ENCODE results near the gene SRMS.

Gene SRMS

GRCh38 chr20:63500902-63501817 is 46.4 kb downstream of the SRMS start:
- H3K4me1 ChIP-seq (ENCODE audit: insufficient read depth, low read length, poor library complexity, severe bottlenecking): no peaks in the 10 kb centered on the region

GRCh38 chr20:63500151-63500901 is 47.2 kb downstream of the SRMS start:
- Histone ChIP-seq H3K27me3 (ENCODE audit: insufficient read depth, low read length, poor library complexity, severe bottlenecking) (no peaks in the 10 kb centered on the region), H4K20me1 (ENCODE audit: insufficient read depth, low read length, poor library complexity, severe bottlenecking) (no peaks in the 10 kb centered on the region), H3K4me2 (ENCODE audit: low read depth, low read length, poor library complexity, severe bottlenecking) (no peak overlapping the region), H3K4me3 (ENCODE audit: low read length, poor library complexity, severe bottlenecking) (no peak overlapping the region), H3K9ac (ENCODE audit: low read depth, low read length, poor library complexity, severe bottlenecking) (no peak overlapping the region), H3K9me3 (ENCODE audit: insufficient read depth, low read depth, low read length) (no peaks in the 10 kb centered on the region; the same call in 1 of the 2 replicates), H3K4me1 (ENCODE audit: insufficient read depth, low read length, poor library complexity, severe bottlenecking) (no peaks in the 10 kb centered on the region), H3K79me2 (ENCODE audit: insufficient read depth, low read length) (no peaks in the 10 kb centered on the region), H3K9me2 (replicated peaks; ENCODE audit: low read depth, low read length) (no peaks in the 10 kb centered on the region), H2AFZ (ENCODE audit: low read length) (no peak overlapping the region), H3K36me3 (ENCODE audit: insufficient read depth, low read length) (no peaks in the 10 kb centered on the region), H3F3A (ENCODE audit: low read depth) (no peaks in the 10 kb centered on the region)
- TF ChIP-seq EZH2phosphoT487 (IDR thresholded peaks at IDR 0.05; ENCODE audit: borderline replicate concordance): no peak
- TF ChIP-seq CTCF (conservative IDR thresholded peaks at IDR 0.05; ENCODE audit: low read length): no peak

More at GRCh38 chr20:63500902-63501817, 46.4 kb downstream of the SRMS start:
- no peaks in the 10 kb centered on the region for H3K79me2 ChIP-seq (ENCODE audit: insufficient read depth, low read length)
- H3K27me3 ChIP-seq (ENCODE audit: insufficient read depth, low read length, poor library complexity, severe bottlenecking): no peaks in the 10 kb centered on the region
- H3K9me3 ChIP-seq (ENCODE audit: insufficient read depth, low read depth, low read length): no peaks in the 10 kb centered on the region; the same call in 1 of the 2 replicates
- no peak overlapping the region for H3K4me2 ChIP-seq (ENCODE audit: low read depth, low read length, poor library complexity, severe bottlenecking)
- H4K20me1 ChIP-seq (ENCODE audit: insufficient read depth, low read length, poor library complexity, severe bottlenecking): no peaks in the 10 kb centered on the region
- H3F3A ChIP-seq (ENCODE audit: low read depth): no peaks in the 10 kb centered on the region
- no peak overlapping the region for H2AFZ ChIP-seq (ENCODE audit: low read length)
- no peaks in the 10 kb centered on the region for H3K9me2 ChIP-seq (replicated peaks; ENCODE audit: low read depth, low read length)
- TF ChIP-seq CTCF (conservative IDR thresholded peaks at IDR 0.05; ENCODE audit: low read length): no peak
- TF ChIP-seq EZH2phosphoT487 (IDR thresholded peaks at IDR 0.05; ENCODE audit: borderline replicate concordance): no peak
- H3K36me3 ChIP-seq (ENCODE audit: insufficient read depth, low read length): no peaks in the 10 kb centered on the region
- no peak overlapping the region for H3K9ac ChIP-seq (ENCODE audit: low read depth, low read length, poor library complexity, severe bottlenecking)
- H3K4me3 ChIP-seq (ENCODE audit: low read length, poor library complexity, severe bottlenecking): no peak overlapping the region

- H3K27me3 ChIP-seq (ENCODE audit: insufficient read depth, low read length, poor library complexity, severe bottlenecking): no peaks in the 10 kb centered on the region
- H2AFZ ChIP-seq (ENCODE audit: low read length): no peak overlapping the region
- TF ChIP-seq EZH2phosphoT487 (IDR thresholded peaks at IDR 0.05; ENCODE audit: borderline replicate concordance) (no peak), CTCF (conservative IDR thresholded peaks at IDR 0.05; ENCODE audit: low read length) (no peak)
- H3K9me2 ChIP-seq (replicated peaks; ENCODE audit: low read depth, low read length): no peaks in the 10 kb centered on the region
- no peaks in the 10 kb centered on the region for H3F3A ChIP-seq (ENCODE audit: low read depth)
- H3K4me2 ChIP-seq (ENCODE audit: low read depth, low read length, poor library complexity, severe bottlenecking): no peak overlapping the region
- H3K9me3 ChIP-seq (ENCODE audit: insufficient read depth, low read depth, low read length): no peaks in the 10 kb centered on the region
- H3K9ac ChIP-seq (ENCODE audit: low read depth, low read length, poor library complexity, severe bottlenecking): no peak overlapping the region
- H3K79me2 ChIP-seq (ENCODE audit: insufficient read depth, low read length): no peaks in the 10 kb centered on the region
- no peaks in the 10 kb centered on the region for H3K36me3 ChIP-seq (ENCODE audit: insufficient read depth, low read length)
- H3K4me3 ChIP-seq (ENCODE audit: low read length, poor library complexity, severe bottlenecking): no peak overlapping the region
- H4K20me1 ChIP-seq (ENCODE audit: insufficient read depth, low read length, poor library complexity, severe bottlenecking): no peaks in the 10 kb centered on the region
- no peaks in the 10 kb centered on the region for H3K4me1 ChIP-seq (ENCODE audit: insufficient read depth, low read length, poor library complexity, severe bottlenecking)
Measured at GRCh38 chr20:63499338-63499969, 48.1 kb downstream of the SRMS start.

Measured in Loucy (cell line).